IPS-NIHi11 (cell line): ENCODE measurements around the gene SLC41A2.

ENCODE experiments used
- DNase-seq: peaks from one replicate; pipeline ENCODE4 v3.0.0; 2012; ENCODE audit warnings: mixed read lengths, low spot score

Gene SLC41A2

GRCh38 chr12:104930388-104931326 lies 27.4 kb downstream of the SLC41A2 start:
- no peak for DNase-seq

DNA sequence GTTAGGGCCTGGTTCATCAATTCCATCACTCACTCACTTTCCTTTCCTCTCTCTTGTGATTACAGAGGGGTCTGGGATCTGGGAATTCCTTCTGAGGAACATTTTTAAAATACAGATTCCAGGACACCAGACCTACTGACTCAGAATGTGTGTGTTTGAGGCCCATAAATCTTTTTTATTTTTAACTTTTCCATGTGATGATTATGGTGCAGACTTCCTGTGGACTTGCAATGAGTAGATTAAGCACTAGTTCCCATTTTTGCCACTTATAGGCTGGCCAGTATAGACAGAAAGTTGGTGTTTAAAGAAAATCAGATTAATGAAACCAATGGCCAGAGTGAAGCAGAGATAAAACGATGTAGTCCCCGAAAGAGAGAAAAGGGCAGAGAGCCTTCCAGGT lies 28.1 kb downstream of the SLC41A2 start:
- no peak for DNase-seq

- DNase-seq, result no peak
Observed at GRCh38 chr12:104929368-104929767, 28.7 kb downstream of the SLC41A2 start.

DNA sequence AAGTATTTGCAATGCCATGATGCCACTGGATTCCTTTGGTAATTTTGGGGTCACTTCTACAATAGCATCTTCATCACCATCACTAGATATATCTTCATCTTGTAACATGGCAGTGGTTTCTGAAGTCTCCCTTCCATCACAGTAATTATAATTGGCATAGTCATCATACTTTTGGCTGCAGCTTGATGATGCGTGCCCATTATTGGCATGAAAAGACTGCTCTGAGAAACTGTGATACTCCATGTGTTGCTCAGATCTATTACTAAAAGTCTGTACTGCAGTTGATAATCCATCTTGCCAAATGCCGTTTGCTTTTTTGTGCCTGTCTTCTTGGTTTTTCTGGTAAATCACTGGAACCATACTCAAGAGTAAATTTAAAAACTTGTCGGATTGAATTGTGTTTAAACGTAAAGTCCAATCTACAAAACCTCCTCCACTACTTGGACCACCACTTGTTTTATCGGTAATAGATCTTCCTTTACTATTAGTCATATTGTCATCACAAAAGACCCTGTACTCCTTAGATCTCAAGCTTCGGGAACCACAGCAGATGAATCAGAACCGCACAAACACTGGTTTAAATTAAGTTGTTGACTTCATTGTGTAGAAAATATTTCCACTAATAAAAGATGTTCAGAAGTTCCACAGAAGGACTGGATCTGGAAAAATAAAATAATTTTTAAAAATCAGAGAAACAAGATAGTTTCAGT lies 29.9 kb downstream of the SLC41A2 start:
- no peak for DNase-seq

GRCh38 chr12:104925501-104925900 lies 32.6 kb downstream of the SLC41A2 start:
- no peak for DNase-seq

DNA sequence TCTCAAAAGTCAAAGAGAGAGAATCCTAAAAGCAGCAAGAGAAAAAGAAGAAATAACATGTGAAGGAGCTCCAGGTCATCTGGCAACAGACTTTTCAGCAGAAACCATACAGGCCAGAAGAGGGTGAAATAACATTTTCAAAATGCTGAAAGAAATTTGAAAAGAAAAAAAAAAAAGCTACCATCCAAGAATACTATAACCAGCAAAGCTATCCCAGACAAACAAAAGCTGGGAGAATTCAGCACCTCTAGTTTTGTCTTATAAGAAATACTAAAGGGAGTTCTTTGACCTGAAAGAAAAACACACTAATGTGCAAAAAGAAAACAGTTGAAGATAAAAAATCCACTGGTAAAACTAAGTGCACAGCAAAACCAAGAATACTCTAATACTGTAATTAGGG lies 36.8 kb downstream of the SLC41A2 start:
- no peak for DNase-seq

GRCh38 chr12:104911942-104912341 lies 46.1 kb downstream of the SLC41A2 start:
- DNase-seq, result no peak

DNA sequence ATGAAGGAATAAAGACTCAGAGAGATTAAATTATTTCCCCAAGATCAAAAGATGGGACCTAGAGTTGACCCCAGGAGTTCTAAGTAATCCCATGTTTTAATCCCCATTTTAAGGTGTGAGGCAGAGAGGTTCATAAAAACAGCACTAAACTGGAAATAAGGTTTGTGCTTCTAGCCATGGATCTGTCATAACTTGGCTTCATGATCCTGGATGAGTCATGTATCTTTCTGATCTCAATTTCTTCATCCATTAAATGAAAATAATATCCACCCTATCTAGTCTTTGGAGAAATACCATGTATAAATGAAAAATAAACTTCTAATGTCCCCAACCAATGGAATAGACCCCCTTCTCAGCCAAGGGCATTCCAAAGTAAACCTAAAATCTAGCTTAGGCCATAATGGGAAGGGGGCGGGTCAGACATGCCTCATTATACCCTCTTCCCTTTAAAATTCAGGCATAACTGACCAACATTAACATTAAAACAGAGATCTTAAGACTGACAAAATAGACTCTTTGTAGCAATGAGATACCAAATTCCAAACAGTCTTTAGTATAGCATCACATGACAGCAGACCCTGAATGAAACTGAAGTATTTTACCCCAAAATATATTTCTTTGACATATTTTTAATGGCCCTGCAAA lies 47.8 kb downstream of the SLC41A2 start:
- DNase-seq, result no peak

- no peak for DNase-seq
Observed at GRCh38 chr12:104909761-104910160, 48.3 kb downstream of the SLC41A2 start.
